Right lung (tissue), 5 donors: ENCODE results near the gene TOMM20. TPM values are rescaled to one million over a fixed set of nuclear protein-coding genes. Genes with fewer than 3 reads are reported as not detected.
"Not testable (repeated sequence)": the region's sequence is repeated elsewhere in the genome, so short reads cannot be mapped to it uniquely, and the experiment has no call there.

Experiments used
- DNase-seq, 2 donors: peaks; one replicate each; pipeline ENCODE4 v3.0.0-alpha.2; 2013
- polyA plus RNA-seq, 5 donors: library from polyadenylated mRNA; unstranded; fragments of 120-200 nt; gene quantifications; one replicate each; pipeline versions ENCODE4 v1.2.1 to v1.2.3, GENCODE V29; 2013; ENCODE audit warnings: inconsistent platforms in 1 of 5, low replicate concordance in 1 of 5; ENCODE audit not compliant: insufficient read length in 5 of 5, insufficient read depth in 1 of 5

TOMM20 gene
- polyA plus RNA-seq, 5 donors, result 160 to 195 (median 194) TPM

DNA sequence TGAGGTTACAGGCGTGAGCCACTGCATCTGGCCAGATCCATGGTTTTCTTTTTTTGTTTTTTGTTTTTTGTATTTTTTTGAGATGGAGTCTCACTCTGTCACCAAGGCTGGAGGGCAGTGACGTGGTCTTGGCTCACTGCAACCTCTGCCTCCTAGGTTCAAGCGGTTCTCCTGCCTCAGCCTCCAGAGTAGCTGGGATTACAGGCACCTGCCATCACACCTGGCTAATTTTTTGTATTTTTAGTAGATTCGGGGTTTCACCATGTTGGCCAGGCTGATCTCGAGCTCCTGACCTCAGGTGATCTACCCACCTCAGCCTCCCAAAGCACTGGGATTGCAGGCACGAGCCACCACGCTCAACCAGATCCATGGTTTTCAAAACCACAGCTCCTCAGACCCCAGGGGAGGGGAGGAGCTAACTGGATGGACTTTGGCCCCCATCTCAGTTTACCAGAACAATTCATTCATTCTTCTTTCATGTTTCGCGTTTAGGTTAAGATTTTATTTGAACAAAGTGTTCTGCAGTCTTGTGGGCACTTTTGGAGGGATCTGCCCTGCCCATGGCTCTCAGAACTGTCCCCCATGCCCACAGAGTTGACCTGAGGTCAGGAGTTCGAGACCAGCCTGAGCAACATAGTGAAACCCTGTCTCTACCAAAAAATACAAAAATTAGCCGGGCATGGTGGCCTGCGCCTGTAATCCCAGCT, 43.1 kb downstream of the TOMM20 start:
- DNase-seq, result not testable (repeated sequence)

DNA sequence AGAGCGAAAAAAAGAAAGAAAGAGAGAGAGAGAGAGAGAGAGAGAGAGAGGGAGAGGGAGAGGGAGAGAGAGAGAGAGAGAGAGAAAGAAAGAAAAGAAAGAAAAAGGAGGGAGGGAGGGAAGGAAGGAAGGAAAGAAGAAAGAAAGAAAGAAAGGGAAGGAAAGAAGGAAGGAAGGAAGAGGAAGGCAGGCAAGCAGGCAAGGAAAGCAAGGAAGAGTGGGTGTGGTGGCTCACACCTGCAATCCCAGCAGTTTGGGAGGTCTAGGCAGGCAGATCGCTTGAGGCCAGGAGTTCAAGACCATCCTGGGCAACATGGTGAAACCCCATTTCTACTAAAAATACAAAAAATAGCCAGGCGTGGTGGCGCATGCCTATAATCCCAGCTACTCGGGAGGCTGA, 47.8 kb downstream of the TOMM20 start:
- DNase-seq, result not testable (repeated sequence)

DNA sequence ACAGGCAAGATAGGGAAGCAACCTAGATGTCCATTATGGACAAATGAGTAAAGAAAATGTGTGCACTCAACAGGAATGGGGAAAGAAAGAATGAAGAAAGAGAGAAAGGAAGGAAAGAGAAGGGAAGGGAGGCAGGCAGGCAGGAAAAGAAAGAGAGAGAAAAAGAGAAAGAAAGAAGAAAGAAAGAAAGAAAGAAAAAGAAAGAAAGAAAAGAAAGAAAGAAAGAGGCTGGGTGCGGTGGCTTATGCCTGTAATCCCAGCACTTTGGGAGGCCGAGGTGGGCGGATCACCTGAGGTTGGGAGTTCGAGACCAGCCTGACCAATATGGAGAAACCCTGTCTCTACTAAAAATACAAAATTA, 48.4 kb downstream of the TOMM20 start:
- DNase-seq, result not testable (repeated sequence)

GRCh38 chr1:235079443-235080296, 49.0 kb downstream of the TOMM20 start:
- no peak for DNase-seq

- DNase-seq, result no peak
Observed at GRCh38 chr1:235078480-235079381, 49.9 kb downstream of the TOMM20 start.

- DNase-seq, result no peak
Observed at GRCh38 chr1:235077571-235078479, 50.8 kb downstream of the TOMM20 start.

- no peak for DNase-seq
Observed at GRCh38 chr1:235077163-235077540, 51.5 kb downstream of the TOMM20 start.

DNA sequence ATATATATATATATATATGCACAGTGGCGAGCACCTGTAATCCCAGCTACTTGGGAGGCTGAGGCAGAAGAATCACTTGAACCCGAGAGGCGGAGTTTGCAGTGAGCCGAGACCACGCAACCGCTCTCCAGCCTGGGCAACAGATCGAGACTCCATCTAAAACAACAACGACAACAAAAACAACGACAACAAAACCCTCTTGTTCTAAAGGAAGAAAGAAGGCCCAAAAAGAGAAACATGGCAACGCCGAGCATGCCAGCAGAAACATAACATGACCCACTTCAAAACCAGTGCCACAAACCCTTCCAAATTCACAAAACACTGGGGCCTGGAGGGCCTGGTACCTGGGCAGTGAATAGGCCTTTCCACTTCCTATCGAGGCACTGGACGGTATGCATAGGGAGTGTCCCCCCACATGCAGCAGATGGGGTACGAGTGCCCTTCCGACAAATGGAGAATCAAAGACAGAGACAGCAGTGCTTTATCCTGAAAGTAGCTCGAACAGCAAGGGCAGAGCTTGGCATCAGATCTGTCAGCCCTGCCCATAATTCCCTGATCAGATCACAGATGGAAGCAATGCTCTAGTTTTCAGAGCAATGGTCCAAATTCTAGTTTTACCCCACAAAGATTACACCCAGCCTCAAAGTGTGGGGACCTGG, 52.0 kb downstream of the TOMM20 start:
- DNase-seq, result no peak

DNA sequence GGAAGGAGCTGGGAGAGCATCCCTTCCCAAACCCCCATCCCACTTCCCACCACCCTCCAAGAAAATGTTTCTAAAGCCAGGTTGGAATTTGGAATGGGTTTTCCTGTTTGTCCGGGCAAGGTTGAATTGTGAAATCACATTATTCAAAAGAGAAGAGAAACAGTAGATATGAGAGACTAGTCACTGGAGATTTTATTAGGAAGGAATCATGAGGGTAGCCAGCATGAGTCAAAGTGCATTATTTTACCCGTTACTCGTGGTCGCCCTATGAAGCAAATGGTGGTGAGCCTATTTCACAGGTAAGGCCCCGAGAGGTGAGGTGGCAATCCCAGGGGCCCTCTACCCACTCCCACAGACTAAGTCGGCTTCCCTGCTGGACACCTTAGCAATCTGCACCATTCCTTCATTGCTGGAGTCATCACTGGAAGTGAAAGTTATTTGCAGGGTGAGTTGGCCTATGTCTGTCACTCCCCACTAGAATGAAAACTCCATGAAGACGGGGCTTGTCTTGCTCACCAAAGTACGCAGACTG, 52.8 kb downstream of the TOMM20 start:
- no peak for DNase-seq

DNA sequence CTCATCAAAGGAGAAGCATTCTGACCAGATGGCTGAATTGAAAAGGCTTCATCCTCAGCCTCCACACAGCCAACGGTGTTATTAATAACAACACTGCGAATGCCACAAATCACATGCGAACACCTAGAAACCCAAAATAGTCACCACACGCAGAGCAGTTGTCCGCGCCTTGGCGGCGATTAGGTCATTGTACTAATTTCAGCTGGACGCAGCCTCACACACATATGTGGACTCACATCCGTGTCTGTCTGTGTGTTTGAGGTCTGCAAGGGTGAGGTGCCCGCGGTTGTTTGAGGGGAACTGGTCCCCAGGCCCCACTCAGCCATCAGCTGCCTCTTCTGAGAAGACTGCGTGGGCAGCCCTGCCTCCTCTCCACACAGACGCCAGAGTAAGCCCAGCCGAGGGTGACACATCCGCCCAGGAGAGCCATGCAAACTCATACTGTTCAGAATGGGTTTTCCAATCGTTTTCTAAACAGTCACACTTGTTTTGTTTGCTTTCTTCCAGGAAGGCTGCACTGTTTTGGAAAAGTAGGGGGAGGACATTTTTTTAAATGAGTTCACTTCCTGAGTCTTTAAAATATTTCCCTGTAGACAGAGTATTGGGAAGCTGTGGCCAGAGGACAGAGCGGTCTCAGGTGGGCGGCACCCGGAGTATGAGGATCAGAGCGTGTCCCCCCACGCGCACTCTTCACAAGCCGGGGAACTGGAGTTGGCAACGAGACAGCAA, 53.4 kb downstream of the TOMM20 start:
- no peak for DNase-seq

- DNase-seq, result no peak
Observed at GRCh38 chr1:235074523-235075047, 54.1 kb downstream of the TOMM20 start.

GRCh38 chr1:235073968-235074522, 54.6 kb downstream of the TOMM20 start:
- DNase-seq, result peak in 1 of 2 donors; percentile 34

DNA sequence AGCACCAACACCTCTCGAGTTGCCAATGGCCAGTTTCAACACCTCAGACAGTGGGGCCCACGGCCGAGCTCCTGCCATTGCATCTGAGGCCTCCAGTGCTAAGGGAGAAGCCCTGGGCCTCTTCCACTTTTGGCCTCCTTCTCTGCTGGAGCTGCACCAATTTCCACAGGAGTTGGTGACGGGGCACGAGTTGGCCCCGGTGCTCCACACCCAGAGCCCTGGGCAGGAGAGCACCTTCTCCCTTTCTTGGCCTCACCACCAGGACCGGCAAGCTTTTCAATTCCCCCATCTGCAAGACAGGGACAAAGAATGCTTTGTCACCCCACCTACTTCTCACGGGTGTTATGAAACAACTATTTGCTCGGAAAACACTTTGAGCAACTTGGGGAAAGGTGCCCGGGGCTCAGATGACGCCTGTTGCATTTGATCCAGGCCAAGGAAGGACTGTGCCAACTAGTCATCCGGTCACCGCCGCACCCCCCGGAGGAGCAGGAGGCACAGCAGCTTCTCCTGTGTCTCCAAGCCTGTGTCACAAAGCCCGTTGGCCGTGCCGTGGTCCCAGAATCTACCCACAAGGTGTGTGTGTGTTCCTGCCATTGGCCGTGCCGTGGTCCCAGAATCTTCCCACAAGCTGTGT, 55.2 kb downstream of the TOMM20 start:
- DNase-seq, result peak in 1 of 2 donors; percentile 70

DNA sequence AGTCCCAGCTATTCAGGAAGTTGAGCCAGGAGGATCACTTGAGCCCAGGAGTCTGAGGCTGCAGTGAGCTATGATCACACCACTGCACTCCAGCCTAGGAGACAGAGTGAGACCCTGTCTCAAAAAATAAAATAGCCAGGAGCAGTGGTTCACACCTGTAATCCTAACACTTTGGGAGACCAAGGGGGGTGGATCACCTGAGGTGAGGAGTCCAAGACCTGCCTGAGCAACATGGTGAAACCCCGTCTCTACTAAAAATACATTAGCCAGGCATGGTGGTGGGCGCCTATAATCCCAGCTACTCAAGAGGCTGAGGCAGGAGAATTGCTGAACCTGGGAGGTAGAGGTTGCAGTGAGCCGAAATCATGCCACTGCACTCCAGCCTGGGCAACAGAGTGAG, 56.1 kb downstream of the TOMM20 start:
- not testable (repeated sequence) for DNase-seq

DNA sequence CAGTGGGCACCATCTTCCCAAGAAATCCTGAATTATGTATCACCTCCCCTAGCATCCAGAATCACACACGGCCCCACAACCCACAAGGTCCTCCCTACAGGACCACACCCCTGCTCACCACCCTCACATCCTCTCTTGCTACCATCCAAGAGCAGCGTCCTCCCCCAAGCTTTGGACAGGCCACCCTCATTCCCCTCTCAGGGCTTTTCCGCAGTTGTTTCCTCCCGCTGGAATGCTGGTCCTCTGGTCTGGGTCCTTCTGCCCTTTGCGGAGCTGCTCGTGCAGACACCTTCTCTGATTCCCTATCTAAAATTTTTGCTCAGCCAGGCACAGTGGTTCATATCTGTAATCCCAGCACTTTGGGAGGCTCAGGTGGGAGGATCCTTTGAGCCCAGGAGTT, 56.5 kb downstream of the TOMM20 start:
- DNase-seq, result no peak

GRCh38 chr1:235070819-235071218, 57.8 kb downstream of the TOMM20 start:
- no peak for DNase-seq

- DNase-seq, result no peak
Observed at GRCh38 chr1:235069577-235070563, 58.8 kb downstream of the TOMM20 start.
